ENCODE results near the gene MGAT5B. TPM values are rescaled to one million over a fixed set of nuclear protein-coding genes. Genes with fewer than 3 reads are reported as not detected.
"Not testable (repeated sequence)": the region's sequence is repeated elsewhere in the genome, so short reads cannot be mapped to it uniquely, and the experiment has no call there.

Gene MGAT5B
- total and polyA plus RNA-seq, 4 donors = 0.02 to 0.25 TPM; not detected in 2

DNA sequence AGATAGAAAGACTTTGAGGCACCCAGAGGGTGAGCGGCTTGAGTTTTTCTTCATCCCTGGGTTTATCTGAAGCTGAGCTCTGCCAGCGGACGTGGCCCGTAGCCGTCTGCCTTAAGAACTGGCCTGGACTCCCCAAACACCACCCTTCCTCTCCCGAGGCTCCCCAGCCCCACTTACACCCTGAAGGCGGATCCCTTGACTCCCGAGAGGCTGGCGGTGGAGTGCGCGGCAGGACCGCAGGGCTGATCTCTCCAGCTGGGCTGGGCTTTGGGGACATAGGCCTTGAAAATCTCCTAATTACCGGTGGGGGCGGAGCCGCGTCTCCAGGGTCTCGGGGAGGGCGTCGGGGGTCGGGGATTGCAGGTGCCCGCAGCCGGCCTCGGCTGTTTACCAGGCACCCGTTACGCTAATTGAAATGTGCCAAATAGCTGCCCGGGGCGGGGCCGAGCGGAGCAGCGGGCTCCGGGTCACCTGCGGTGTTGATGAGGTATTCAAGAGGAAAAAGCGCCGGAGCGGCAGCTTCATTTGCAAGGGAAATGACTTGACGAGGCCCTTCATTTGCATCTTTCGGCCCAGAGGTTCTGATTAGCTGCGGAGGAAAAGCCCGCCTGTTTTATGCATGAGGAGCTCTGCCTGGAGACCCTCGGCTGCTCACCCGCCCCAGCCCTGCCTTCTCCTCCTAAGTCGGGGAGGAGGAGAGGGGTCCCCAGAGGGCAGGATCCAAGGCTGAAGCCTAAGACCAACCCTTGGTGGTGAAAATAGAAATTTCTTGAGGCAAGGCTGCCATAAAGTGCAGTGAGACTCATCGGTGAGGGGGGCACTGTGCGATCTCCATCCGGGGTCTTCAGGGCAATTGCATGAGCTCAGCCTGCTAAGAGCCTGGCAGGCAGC is 100.7 kb downstream of the MGAT5B start (continued):
- TF ChIP-seq, protein P1, sequence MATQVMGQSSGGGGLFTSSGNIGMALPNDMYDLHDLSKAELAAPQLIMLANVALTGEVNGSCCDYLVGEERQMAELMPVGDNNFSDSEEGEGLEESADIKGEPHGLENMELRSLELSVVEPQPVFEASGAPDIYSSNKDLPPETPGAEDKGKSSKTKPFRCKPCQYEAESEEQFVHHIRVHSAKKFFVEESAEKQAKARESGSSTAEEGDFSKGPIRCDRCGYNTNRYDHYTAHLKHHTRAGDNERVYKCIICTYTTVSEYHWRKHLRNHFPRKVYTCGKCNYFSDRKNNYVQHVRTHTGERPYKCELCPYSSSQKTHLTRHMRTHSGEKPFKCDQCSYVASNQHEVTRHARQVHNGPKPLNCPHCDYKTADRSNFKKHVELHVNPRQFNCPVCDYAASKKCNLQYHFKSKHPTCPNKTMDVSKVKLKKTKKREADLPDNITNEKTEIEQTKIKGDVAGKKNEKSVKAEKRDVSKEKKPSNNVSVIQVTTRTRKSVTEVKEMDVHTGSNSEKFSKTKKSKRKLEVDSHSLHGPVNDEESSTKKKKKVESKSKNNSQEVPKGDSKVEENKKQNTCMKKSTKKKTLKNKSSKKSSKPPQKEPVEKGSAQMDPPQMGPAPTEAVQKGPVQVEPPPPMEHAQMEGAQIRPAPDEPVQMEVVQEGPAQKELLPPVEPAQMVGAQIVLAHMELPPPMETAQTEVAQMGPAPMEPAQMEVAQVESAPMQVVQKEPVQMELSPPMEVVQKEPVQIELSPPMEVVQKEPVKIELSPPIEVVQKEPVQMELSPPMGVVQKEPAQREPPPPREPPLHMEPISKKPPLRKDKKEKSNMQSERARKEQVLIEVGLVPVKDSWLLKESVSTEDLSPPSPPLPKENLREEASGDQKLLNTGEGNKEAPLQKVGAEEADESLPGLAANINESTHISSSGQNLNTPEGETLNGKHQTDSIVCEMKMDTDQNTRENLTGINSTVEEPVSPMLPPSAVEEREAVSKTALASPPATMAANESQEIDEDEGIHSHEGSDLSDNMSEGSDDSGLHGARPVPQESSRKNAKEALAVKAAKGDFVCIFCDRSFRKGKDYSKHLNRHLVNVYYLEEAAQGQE (IDR thresholded peaks at IDR 0.05) = no peak

DNA sequence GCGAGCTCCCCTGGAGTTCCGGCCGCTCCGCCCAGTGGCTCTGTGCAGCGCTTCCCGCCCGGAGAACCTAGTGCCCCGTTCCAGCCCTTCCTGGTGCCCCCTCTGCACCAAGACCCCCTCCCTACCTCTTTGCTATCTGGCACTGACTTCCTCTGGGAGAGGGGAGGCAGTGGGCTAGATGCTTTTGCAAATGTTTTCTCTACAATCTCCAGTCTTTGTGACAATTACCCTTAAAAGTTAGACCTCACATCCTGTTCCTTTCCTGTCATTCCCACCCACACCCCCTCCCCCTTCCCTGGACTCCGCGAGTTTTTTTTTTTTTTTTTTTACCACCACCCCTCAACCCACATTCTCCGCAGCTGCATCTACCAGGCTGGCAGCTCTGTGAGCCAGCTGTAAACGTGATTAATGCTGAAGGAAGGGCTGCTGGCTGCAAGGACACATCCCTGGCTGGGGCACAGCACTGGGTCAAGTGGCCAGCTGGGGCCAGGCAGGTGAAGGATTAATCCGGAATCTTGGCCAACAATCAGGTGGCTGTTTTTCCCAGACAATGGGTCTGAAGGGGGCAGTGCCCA is 101.5 kb downstream of the MGAT5B start:
- peaks cover 0 to 20% (median under 1%) of the 10 kb centered on the region in 4 donors for H3K27me3 ChIP-seq (ENCODE audit: control insufficient read depth in 4 of 4, insufficient read depth in 4 of 4, low read length in 3 of 4)
- 4% methylated on average over 13 of the region's 13 CpGs for WGBS
- H3K4me3 ChIP-seq (ENCODE audit: low read depth in 1 of 3, low read length in 3 of 3) = no peak overlapping the region
- no peak overlapping the region for H3K27ac ChIP-seq (ENCODE audit: low read depth in 1 of 2, low read length in 2 of 2)
- no peaks in the 10 kb centered on the region for H3K9me3 ChIP-seq (ENCODE audit: control insufficient read depth in 4 of 4, low read length in 3 of 4)
- no peaks in the 10 kb centered on the region for H3K36me3 ChIP-seq (ENCODE audit: control insufficient read depth in 4 of 4, insufficient read depth in 3 of 4, low read depth in 1 of 4, low read length in 3 of 4)
- peaks cover 0 to 9% (median 0%) of the 10 kb centered on the region in 4 donors for H3K4me1 ChIP-seq (ENCODE audit: control insufficient read depth in 4 of 4, insufficient read depth in 4 of 4, low read length in 3 of 4)
- TF ChIP-seq, protein P2, sequence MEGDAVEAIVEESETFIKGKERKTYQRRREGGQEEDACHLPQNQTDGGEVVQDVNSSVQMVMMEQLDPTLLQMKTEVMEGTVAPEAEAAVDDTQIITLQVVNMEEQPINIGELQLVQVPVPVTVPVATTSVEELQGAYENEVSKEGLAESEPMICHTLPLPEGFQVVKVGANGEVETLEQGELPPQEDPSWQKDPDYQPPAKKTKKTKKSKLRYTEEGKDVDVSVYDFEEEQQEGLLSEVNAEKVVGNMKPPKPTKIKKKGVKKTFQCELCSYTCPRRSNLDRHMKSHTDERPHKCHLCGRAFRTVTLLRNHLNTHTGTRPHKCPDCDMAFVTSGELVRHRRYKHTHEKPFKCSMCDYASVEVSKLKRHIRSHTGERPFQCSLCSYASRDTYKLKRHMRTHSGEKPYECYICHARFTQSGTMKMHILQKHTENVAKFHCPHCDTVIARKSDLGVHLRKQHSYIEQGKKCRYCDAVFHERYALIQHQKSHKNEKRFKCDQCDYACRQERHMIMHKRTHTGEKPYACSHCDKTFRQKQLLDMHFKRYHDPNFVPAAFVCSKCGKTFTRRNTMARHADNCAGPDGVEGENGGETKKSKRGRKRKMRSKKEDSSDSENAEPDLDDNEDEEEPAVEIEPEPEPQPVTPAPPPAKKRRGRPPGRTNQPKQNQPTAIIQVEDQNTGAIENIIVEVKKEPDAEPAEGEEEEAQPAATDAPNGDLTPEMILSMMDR (IDR thresholded peaks at IDR 0.05; ENCODE audit: low read depth, low read length, missing input control) = no peak
- TF ChIP-seq, protein P1 (IDR thresholded peaks at IDR 0.05) = no peak
- TF ChIP-seq JUND (IDR thresholded peaks at IDR 0.05) (no peak), GABPA (IDR thresholded peaks at IDR 0.05 in 1 of 2, conservative IDR thresholded peaks at IDR 0.05 in 1 of 2) (no peak), FOXA2 (IDR thresholded peaks at IDR 0.05) (no peak), RXRA (IDR thresholded peaks at IDR 0.05) (no peak), YY1 (IDR thresholded peaks at IDR 0.05) (no peak)
- TF ChIP-seq, protein P3, sequence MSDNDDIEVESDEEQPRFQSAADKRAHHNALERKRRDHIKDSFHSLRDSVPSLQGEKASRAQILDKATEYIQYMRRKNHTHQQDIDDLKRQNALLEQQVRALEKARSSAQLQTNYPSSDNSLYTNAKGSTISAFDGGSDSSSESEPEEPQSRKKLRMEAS (IDR thresholded peaks at IDR 0.05) = no peak
- DNase-seq (ENCODE audit: low spot score) = no peak
- no peak overlapping the region for H3K9ac ChIP-seq (ENCODE audit: low read depth in 1 of 2, low read length in 2 of 2)

DNA sequence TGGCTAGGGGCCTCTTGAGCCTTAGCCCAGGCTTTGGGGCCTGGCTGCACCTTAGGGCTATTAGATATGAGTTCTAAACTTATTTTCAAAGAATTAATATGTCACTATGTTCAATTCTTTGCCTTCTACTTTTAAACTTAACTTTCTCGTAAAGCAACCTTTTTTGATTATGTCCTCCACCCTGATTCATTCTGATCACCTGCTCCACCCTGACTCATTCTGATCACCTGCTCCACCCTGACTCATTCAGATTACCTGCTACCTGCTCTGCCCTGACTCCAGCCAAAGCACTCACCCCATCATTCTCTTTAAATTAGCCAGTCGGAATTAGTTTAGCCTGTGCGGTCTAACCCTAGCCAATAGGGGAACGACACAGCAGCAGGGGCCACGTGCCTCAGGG is 102.0 kb downstream of the MGAT5B start:
- not testable (repeated sequence) for H3K4me3 ChIP-seq (ENCODE audit: low read depth in 1 of 3, low read length in 3 of 3); H3K9ac ChIP-seq (ENCODE audit: low read depth in 1 of 2, low read length in 2 of 2); H3K36me3 ChIP-seq (ENCODE audit: control insufficient read depth in 4 of 4, insufficient read depth in 3 of 4, low read depth in 1 of 4, low read length in 3 of 4); DNase-seq (ENCODE audit: low spot score); H3K9me3 ChIP-seq (ENCODE audit: control insufficient read depth in 4 of 4, low read length in 3 of 4); H3K27ac ChIP-seq (ENCODE audit: low read depth in 1 of 2, low read length in 2 of 2); H3K4me1 ChIP-seq (ENCODE audit: control insufficient read depth in 4 of 4, insufficient read depth in 4 of 4, low read length in 3 of 4)
- peaks cover 0 to 20% (median under 1%) of the 10 kb centered on the region in 4 donors for H3K27me3 ChIP-seq (ENCODE audit: control insufficient read depth in 4 of 4, insufficient read depth in 4 of 4, low read length in 3 of 4)
- WGBS = 64% methylated on average over 5 of the region's 5 CpGs
